HepG2 (cell line): ENCODE results near the gene CD6. TPM values are rescaled to one million over a fixed set of nuclear protein-coding genes. Genes with fewer than 3 reads are reported as not detected.

Source experiments
- ATAC-seq: fragments of 200-7000 bp; cut with Tn5 transposase; 3 replicates; pipeline ENCODE4 v1.9.1; 2020; ENCODE audit warnings: mild to moderate bottlenecking, moderate library complexity
- BruUV-seq: library from RNA; stranded (reverse); fragments of 400-500 nt; replicated peaks from 2 replicates; lab custom pipeline; 2021; lab: Mats Ljungman, UMichigan
- CTCF ChIA-PET: fragments of 300-600 bp; formaldehyde crosslinking; extraction: SDS; loops from one replicate; lab custom pipeline; 2021; ENCODE audit warnings: low total read pairs, inconsistent platforms, low intra/inter-chr PET ratio; lab: Yijun Ruan, JAX
- POLR2A ChIA-PET: fragments of 350-600 bp; sonication (Branson Sonifier 250); formaldehyde crosslinking; loops from one replicate; lab custom pipeline; 2020; ENCODE audit warnings: antibody characterized with exemption, inconsistent platforms; lab: Yijun Ruan, JAX
- DNase-seq: peaks from one replicate; pipeline ENCODE4 v3.0.0-alpha.2; 2015; ENCODE audit warnings: low spot score
- FAIRE-seq: peaks from 3 replicates; lab custom pipeline; 2011; peaks lifted over from hg19 to GRCh38; lab: Jason Lieb, UNC
- H2AFZ ChIP-seq: one replicate; pipeline ENCODE4 v1.6.1; 2011; ENCODE audit warnings: low read length, inconsistent platforms
- H3K27ac ChIP-seq: fragments of 300-600 bp; 3 replicates; pipeline ENCODE4 v1.8.0; 2011; ENCODE audit warnings: mixed run types, mild to moderate bottlenecking, mixed read lengths, low read length, inconsistent platforms; ENCODE audit not compliant: insufficient read depth; ENCODE audit errors: extremely low read length
- H3K27me3 ChIP-seq, 2 experiments: fragments of 200-600 bp in 1 of 2; 2 replicates in 1 of 2; 3 replicates in 1 of 2; pipeline versions ENCODE4 v1.6.0 to v1.8.0; 2011; ENCODE audit warnings: low read length in 2 of 2, mild to moderate bottlenecking in 2 of 2, moderate library complexity in 2 of 2, inconsistent platforms in 1 of 2; ENCODE audit not compliant: insufficient read depth in 2 of 2, control insufficient read depth in 1 of 2
- H3K36me3 ChIP-seq, 2 experiments: fragments of 200-600 bp in 1 of 2; replicated peaks in 1 of 2; 2 replicates in 1 of 2; 3 replicates in 1 of 2; pipeline versions ENCODE4 v1.5.1 to v1.8.0; 2011; ENCODE audit warnings: low read length in 2 of 2, inconsistent platforms in 1 of 2; ENCODE audit not compliant: insufficient read depth in 2 of 2, control insufficient read depth in 1 of 2
- H3K4me1 ChIP-seq: 2 replicates; pipeline ENCODE4 v1.5.1; 2012; ENCODE audit warnings: low read length, inconsistent platforms; ENCODE audit not compliant: insufficient read depth
- H3K4me2 ChIP-seq: 2 replicates; pipeline ENCODE4 v1.6.0; 2011; ENCODE audit warnings: low read depth, low read length, inconsistent platforms
- H3K4me3 ChIP-seq, 3 experiments: fragments of 200-600 bp in 1 of 3; sonication (generic), shearing (Covaris generic) in 1 of 3; replicated peaks in 1 of 3; 2 replicates each; pipeline ENCODE4 v1.5.1; 2011 to 2016; ENCODE audit warnings: low read length in 3 of 3, inconsistent platforms in 2 of 3, low read depth in 2 of 3, mild to moderate bottlenecking in 2 of 3, control low read depth in 1 of 3, mixed read lengths in 1 of 3; ENCODE audit not compliant: insufficient read depth in 1 of 3
- H3K79me2 ChIP-seq: one replicate; pipeline ENCODE4 v1.6.1; 2011; ENCODE audit warnings: low read length, inconsistent platforms; ENCODE audit not compliant: insufficient read depth
- H3K9ac ChIP-seq: 2 replicates; pipeline ENCODE4 v1.6.0; 2011; ENCODE audit warnings: mild to moderate bottlenecking, low read depth, low read length, inconsistent platforms; ENCODE audit not compliant: insufficient read depth
- H3K9me3 ChIP-seq: 2 replicates; pipeline ENCODE4 v1.5.1; 2012; ENCODE audit warnings: mild to moderate bottlenecking, low read length
- H4K20me1 ChIP-seq: 2 replicates; pipeline ENCODE4 v1.6.0; 2011; ENCODE audit warnings: inconsistent platforms, mild to moderate bottlenecking, low read length, moderate library complexity; ENCODE audit not compliant: insufficient read depth
- BHLHE40 ChIP-seq: IDR thresholded peaks from 2 replicates; pipeline ENCODE4 v1.6.1; 2011; ENCODE audit warnings: low read length, improper control_type of control experiment
- GABPA ChIP-seq, 2 experiments: IDR thresholded peaks; 2 replicates each; pipeline ENCODE4 v1.6.1; 2011 to 2016; ENCODE audit warnings: low read depth in 2 of 2, low read length in 1 of 2, missing biosample characterization in 1 of 2, missing genetic modification characterization in 1 of 2
- GZF1 ChIP-seq: sonication (generic); formaldehyde crosslinking; IDR thresholded peaks from 2 replicates; pipeline ENCODE4 v1.5.1; 2020; ENCODE audit warnings: mild to moderate bottlenecking, missing genetic modification reagents
- JUND ChIP-seq: sonication (generic); formaldehyde crosslinking; IDR thresholded peaks from 2 replicates; pipeline ENCODE4 v1.8.0; 2022; ENCODE audit warnings: mild to moderate bottlenecking, missing genetic modification reagents
- KLF12 ChIP-seq: sonication (generic); formaldehyde crosslinking; IDR thresholded peaks from 2 replicates; pipeline ENCODE4 v1.4.0; 2020; ENCODE audit warnings: missing genetic modification reagents, borderline replicate concordance
- SOX5 ChIP-seq: IDR thresholded peaks from 2 replicates; pipeline ENCODE4 v1.6.1; 2016; ENCODE audit warnings: borderline replicate concordance
- TRIM24 ChIP-seq: sonication (generic); formaldehyde crosslinking; IDR thresholded peaks from 2 replicates; pipeline ENCODE4 v1.8.0; 2022; ENCODE audit warnings: mild to moderate bottlenecking, missing genetic modification reagents
- U2AF1 ChIP-seq: fragments of 200-400 bp; formaldehyde crosslinking; optimal IDR thresholded peaks from 2 replicates; pipeline ENCODE3; 2017; ENCODE audit warnings: mild to moderate bottlenecking, low read depth, low read length
- WGBS: methylation state at CpG from one replicate; pipeline ENCODE4 v1.1.6; 2017; ENCODE audit warnings: low lambda C conversion rate; 5-methylcytosine and 5-hydroxymethylcytosine counted together
- in situ Hi-C: cut with HindIII; loops from 2 replicates; pipeline ENCODE4 v1.10.0; 2017; ENCODE audit warnings: low pct_unique_long_range_greater_than_20kb; ENCODE audit not compliant: extremely low pct_ligation_motif_present
- intact Hi-C: fragments of 100-400 bp; cut with micrococcal nuclease; formaldehyde crosslinking; loops from one replicate; pipeline ENCODE4 v1.10.0; 2022; ENCODE audit not compliant: unreplicated experiment
- polyA plus RNA-seq, 8 experiments: library from polyadenylated mRNA; depleted of rRNA in 3 of 8; stranded (reverse) in 7 of 8; unstranded in 1 of 8; fragments of >200 nt; fragmentation: Illumina TruSeq in 4 of 8; extraction: Trizol in 4 of 8; gene quantifications; 2 replicates each; pipeline versions ENCODE4 v1.2.1 to v1.2.3, GENCODE V29; 2011 to 2016; ENCODE audit warnings: low read depth in 4 of 8, missing spikeins in 1 of 8, mixed read lengths in 1 of 8; ENCODE audit not compliant: insufficient read depth in 1 of 8
- total RNA-seq, 5 experiments: library from RNA; depleted of rRNA; stranded (reverse); fragments of >200 nt; fragmentation: Illumina TruSeq; extraction: Trizol; gene quantifications; 2 replicates each; pipeline ENCODE4 v1.2.3, GENCODE V29; 2016; ENCODE audit warnings: low read depth in 1 of 5
- TF ChIP-seq, protein P1 (sequence below): sonication (generic); formaldehyde crosslinking; IDR thresholded peaks from 2 replicates; pipeline ENCODE4 v1.4.0; 2020; ENCODE audit warnings: mild to moderate bottlenecking, missing genetic modification reagents
- TF ChIP-seq, protein P2 (sequence below): sonication (generic); formaldehyde crosslinking; IDR thresholded peaks from 2 replicates; pipeline ENCODE4 v1.4.0; 2020; ENCODE audit warnings: missing genetic modification reagents
- TF ChIP-seq, protein P3 (sequence below): sonication (generic); formaldehyde crosslinking; IDR thresholded peaks from 2 replicates; pipeline ENCODE4 v1.5.0; 2020; ENCODE audit warnings: mild to moderate bottlenecking, missing genetic modification reagents, moderate library complexity
- TF ChIP-seq, protein P4 (sequence below): IDR thresholded peaks from 2 replicates; pipeline ENCODE4 v1.6.1; 2018; ENCODE audit warnings: missing genetic modification reagents, mild to moderate bottlenecking, missing compliant biosample characterization
- TF ChIP-seq, protein P5 (sequence below): sonication (generic); formaldehyde crosslinking; IDR thresholded peaks from 2 replicates; pipeline ENCODE4 v1.4.0; 2020; ENCODE audit warnings: missing genetic modification reagents, borderline replicate concordance

CD6 gene
- total and polyA plus RNA-seq, 2 of the 13 experiments (the other 11 are each of a cell fraction or from before 2014, with no cell fraction given) = not detected

DNA sequence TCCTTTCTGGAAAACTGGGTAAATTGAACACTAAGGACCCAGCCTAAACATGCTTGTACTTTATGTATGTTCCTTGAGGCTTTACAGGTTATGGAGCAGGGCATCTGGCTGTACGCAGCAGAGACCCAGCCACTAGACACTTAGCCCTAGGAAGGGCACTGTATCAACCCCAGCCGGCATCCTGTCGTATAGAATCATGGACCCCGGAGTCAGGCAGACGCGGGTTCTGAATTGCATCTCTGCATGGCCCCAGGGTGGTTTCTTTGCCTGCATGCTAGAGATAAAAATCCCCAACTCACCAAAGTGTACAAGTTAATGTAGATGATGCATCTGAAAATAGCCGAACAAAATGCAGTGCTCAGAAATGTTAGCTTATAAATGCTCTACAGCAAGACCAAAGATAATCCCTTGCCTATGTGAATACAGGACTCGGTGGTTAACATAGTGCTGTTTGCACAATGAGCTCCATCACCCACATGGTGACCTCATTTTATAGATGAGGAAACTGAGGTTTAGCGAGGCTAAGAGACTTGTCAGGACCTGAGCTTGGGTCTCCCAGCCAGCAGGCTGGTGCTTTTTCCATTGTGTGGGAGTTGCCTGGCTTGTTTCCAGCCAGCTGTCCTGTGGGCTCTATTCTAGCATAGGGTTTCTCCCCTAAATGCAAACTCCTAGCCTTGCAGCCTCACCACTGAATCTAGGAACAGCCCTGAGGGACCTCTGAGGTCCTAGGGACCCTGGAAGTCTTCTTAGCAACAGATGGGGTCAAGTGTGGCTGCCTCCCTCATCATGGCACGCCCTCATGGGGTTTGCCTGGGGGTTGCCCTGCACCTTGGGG, 7.3 kb downstream of the CD6 start:
- in situ Hi-C loops = no loop called here
- CTCF ChIA-PET = no interaction called here
- ATAC-seq (no peak), DNase-seq (no peak), FAIRE-seq (no peak)
- no peak overlapping the region for H2AFZ ChIP-seq
- no peaks in the 10 kb centered on the region for H4K20me1 ChIP-seq
- H3K36me3 ChIP-seq = no peaks in the 10 kb centered on the region; a peak in 1 of 5 replicates
- 55% methylated on average over 6 of the region's 10 CpGs for WGBS
- H3K79me2 ChIP-seq = no peaks in the 10 kb centered on the region
- BruUV-seq = no TSS peak
- no peaks in the 10 kb centered on the region for H3K9me3 ChIP-seq
- TF ChIP-seq, protein P1, sequence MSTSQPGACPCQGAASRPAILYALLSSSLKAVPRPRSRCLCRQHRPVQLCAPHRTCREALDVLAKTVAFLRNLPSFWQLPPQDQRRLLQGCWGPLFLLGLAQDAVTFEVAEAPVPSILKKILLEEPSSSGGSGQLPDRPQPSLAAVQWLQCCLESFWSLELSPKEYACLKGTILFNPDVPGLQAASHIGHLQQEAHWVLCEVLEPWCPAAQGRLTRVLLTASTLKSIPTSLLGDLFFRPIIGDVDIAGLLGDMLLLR (CRISPR knock-in tag) = no peak
- no peak for TF ChIP-seq JUND
- TF ChIP-seq, protein P2, sequence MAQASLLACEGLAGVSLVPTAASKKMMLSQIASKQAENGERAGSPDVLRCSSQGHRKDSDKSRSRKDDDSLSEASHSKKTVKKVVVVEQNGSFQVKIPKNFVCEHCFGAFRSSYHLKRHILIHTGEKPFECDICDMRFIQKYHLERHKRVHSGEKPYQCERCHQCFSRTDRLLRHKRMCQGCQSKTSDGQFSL = no peak
- no peak for TF ChIP-seq GZF1 (CRISPR knock-in tag)
- TF ChIP-seq, protein P3, sequence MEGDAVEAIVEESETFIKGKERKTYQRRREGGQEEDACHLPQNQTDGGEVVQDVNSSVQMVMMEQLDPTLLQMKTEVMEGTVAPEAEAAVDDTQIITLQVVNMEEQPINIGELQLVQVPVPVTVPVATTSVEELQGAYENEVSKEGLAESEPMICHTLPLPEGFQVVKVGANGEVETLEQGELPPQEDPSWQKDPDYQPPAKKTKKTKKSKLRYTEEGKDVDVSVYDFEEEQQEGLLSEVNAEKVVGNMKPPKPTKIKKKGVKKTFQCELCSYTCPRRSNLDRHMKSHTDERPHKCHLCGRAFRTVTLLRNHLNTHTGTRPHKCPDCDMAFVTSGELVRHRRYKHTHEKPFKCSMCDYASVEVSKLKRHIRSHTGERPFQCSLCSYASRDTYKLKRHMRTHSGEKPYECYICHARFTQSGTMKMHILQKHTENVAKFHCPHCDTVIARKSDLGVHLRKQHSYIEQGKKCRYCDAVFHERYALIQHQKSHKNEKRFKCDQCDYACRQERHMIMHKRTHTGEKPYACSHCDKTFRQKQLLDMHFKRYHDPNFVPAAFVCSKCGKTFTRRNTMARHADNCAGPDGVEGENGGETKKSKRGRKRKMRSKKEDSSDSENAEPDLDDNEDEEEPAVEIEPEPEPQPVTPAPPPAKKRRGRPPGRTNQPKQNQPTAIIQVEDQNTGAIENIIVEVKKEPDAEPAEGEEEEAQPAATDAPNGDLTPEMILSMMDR (CRISPR knock-in tag) = no peak
- TF ChIP-seq TRIM24 (CRISPR knock-in tag) = no peak
- TF ChIP-seq SOX5 (CRISPR knock-in tag) = no peak
- TF ChIP-seq, protein P4, sequence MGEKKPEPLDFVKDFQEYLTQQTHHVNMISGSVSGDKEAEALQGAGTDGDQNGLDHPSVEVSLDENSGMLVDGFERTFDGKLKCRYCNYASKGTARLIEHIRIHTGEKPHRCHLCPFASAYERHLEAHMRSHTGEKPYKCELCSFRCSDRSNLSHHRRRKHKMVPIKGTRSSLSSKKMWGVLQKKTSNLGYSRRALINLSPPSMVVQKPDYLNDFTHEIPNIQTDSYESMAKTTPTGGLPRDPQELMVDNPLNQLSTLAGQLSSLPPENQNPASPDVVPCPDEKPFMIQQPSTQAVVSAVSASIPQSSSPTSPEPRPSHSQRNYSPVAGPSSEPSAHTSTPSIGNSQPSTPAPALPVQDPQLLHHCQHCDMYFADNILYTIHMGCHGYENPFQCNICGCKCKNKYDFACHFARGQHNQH (CRISPR knock-in tag) = no peak
- TF ChIP-seq GABPA (IDR thresholded peaks at IDR 0.05; ENCODE audit: low read depth, low read length) = no peak
- no peak for TF ChIP-seq GABPA (CRISPR knock-in tag; IDR thresholded peaks at IDR 0.05; ENCODE audit: low read depth)
- TF ChIP-seq KLF12 (CRISPR knock-in tag) = no peak
- TF ChIP-seq, protein P5, sequence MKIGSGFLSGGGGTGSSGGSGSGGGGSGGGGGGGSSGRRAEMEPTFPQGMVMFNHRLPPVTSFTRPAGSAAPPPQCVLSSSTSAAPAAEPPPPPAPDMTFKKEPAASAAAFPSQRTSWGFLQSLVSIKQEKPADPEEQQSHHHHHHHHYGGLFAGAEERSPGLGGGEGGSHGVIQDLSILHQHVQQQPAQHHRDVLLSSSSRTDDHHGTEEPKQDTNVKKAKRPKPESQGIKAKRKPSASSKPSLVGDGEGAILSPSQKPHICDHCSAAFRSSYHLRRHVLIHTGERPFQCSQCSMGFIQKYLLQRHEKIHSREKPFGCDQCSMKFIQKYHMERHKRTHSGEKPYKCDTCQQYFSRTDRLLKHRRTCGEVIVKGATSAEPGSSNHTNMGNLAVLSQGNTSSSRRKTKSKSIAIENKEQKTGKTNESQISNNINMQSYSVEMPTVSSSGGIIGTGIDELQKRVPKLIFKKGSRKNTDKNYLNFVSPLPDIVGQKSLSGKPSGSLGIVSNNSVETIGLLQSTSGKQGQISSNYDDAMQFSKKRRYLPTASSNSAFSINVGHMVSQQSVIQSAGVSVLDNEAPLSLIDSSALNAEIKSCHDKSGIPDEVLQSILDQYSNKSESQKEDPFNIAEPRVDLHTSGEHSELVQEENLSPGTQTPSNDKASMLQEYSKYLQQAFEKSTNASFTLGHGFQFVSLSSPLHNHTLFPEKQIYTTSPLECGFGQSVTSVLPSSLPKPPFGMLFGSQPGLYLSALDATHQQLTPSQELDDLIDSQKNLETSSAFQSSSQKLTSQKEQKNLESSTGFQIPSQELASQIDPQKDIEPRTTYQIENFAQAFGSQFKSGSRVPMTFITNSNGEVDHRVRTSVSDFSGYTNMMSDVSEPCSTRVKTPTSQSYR = no peak
- TF ChIP-seq U2AF1 = no peak
- TF ChIP-seq BHLHE40 = no peak
- H3K27ac ChIP-seq = no peak overlapping the region
- POLR2A ChIA-PET = no interaction called here
- intact Hi-C loops = no loop called here
- no peaks in the 10 kb centered on the region for H3K4me1 ChIP-seq
- peaks cover 1 to 43% of the 10 kb centered on the region in 2 experiments; a peak in 3 of 5 replicates for H3K27me3 ChIP-seq
- no peak overlapping the region for H3K9ac ChIP-seq
- no peak overlapping the region for H3K4me2 ChIP-seq
- H3K4me3 ChIP-seq = no peak overlapping the region
